Sigmoid colon (tissue), 4 donors: Measurements from ENCODE around the gene WWC2.
A peak's percentile ranks its signal among the peaks of the same experiment; 100 is the strongest.

Source experiments
- CTCF ChIP-seq, 4 experiments: fragments of 450-650 bp in 3 of 4; fragments of 200-600 bp in 1 of 4; IDR thresholded peaks; one replicate each; pipeline ENCODE4 v1.5.1; 2016 to 2019; ENCODE audit warnings: antibody characterized with exemption in 4 of 4, mild to moderate bottlenecking in 3 of 4, moderate library complexity in 2 of 4
- EP300 ChIP-seq, 4 donors: sonication (generic); formaldehyde crosslinking; IDR thresholded peaks; one replicate each; pipeline ENCODE4 v1.6.1; 2017; ENCODE audit warnings: antibody characterized with exemption in 4 of 4
- POLR2AphosphoS5 ChIP-seq, 4 donors: sonication (generic); formaldehyde crosslinking; IDR thresholded peaks; one replicate each; pipeline ENCODE4 v1.6.1; 2017; ENCODE audit warnings: antibody characterized with exemption in 4 of 4

DNA sequence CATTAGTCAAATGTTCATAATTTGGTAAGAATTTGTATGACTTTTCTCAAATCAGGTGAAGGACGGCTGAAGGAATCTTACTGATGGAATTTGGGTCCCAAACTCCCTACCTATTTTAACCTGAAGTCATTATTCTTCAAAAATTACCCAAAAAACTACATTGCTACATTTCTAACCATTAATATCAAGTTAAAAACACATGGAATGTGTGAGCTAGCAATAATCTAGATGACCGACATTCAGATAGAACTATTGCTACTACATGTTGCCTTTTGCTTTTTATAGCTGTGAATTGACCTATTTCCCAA, 25.3 kb upstream of the WWC2 start:
- peak in 1 of 4 experiments; percentile 2 for TF ChIP-seq CTCF (IDR thresholded peaks at IDR 0.05)
- no peak for TF ChIP-seq EP300 (IDR thresholded peaks at IDR 0.05)
- no peak for TF ChIP-seq POLR2AphosphoS5 (IDR thresholded peaks at IDR 0.05)
